Right lobe of liver (tissue), 6 donors: ENCODE results near the gene THADA. TPM values are rescaled to one million over a fixed set of nuclear protein-coding genes. Genes with fewer than 3 reads are reported as not detected.
"Not testable (repeated sequence)": the region's sequence is repeated elsewhere in the genome, so short reads cannot be mapped to it uniquely, and the experiment has no call there.

ENCODE experiments used
- ATAC-seq, 4 donors: fragments of 200-7000 bp; cut with Tn5 transposase; one replicate each; pipeline ENCODE4 v1.9.1; 2020; ENCODE audit warnings: mild to moderate bottlenecking in 4 of 4, moderate library complexity in 4 of 4
- DNase-seq, 3 donors: peaks; one replicate each; pipeline ENCODE4 v3.0.0-alpha.2; 2020
- H3K27ac ChIP-seq, 3 donors: fragments of 200-600 bp; one replicate each; pipeline ENCODE4 v1.8.0; 2022
- H3K27me3 ChIP-seq, 2 donors: fragments of 200-600 bp; one replicate each; pipeline ENCODE4 v1.8.0; 2022
- H3K36me3 ChIP-seq, 4 donors: fragments of 200-600 bp; sonication (generic) in 1 of 4; one replicate each; pipeline versions ENCODE4 v1.5.1 to v1.8.0; 2017 to 2022; ENCODE audit warnings: control low read depth in 1 of 4
- H3K4me1 ChIP-seq, 4 donors: fragments of 200-600 bp; sonication (generic) in 1 of 4; one replicate each; pipeline versions ENCODE4 v1.5.1 to v1.8.0; 2017 to 2022; ENCODE audit warnings: control low read depth in 1 of 4
- H3K4me3 ChIP-seq, 3 donors: fragments of 200-600 bp; one replicate each; pipeline ENCODE4 v1.8.0; 2022
- H3K9me3 ChIP-seq, 4 donors: fragments of 200-600 bp; sonication (generic) in 1 of 4; one replicate each; pipeline versions ENCODE4 v1.5.1 to v1.8.0; 2017 to 2022; ENCODE audit warnings: control low read depth in 1 of 4
- POLR2A ChIP-seq: fragments of 450-650 bp; IDR thresholded peaks from one replicate; pipeline ENCODE4 v1.6.1; 2017; ENCODE audit warnings: antibody characterized with exemption, mild to moderate bottlenecking
- WGBS: methylation state at CpG from one replicate; pipeline ENCODE4 v1.1.6; 2018; ENCODE audit warnings: low coverage, low lambda C conversion rate; ENCODE audit not compliant: insufficient coverage; ENCODE audit errors: missing lambda C conversion rate; 5-methylcytosine and 5-hydroxymethylcytosine counted together
- intact Hi-C, 2 donors: fragments of 100-400 bp; cut with DNase I; formaldehyde crosslinking; loops; one replicate each; pipeline versions ENCODE4 v1.11.2 to v1.14.1; 2022
- total RNA-seq, 6 experiments: library from RNA; depleted of rRNA in 2 of 6; stranded (reverse); fragments of >200 nt in 2 of 6; fragmentation: NEBNext Ultra II Directional in 3 of 6; extraction: Animal tissue kit (Norgen Biotek cat#: 25700) in 3 of 6; gene quantifications; one replicate each; pipeline versions ENCODE4 v1.1.0 to v1.2.4, GENCODE V29; 2016 to 2023
- TF ChIP-seq, protein P1 (sequence below), 4 donors: fragments of 200-600 bp in 3 of 4; fragments of 450-650 bp in 1 of 4; IDR thresholded peaks; one replicate each; pipeline versions ENCODE4 v1.5.1 to v1.8.0; 2016 to 2022; ENCODE audit warnings: antibody characterized with exemption in 4 of 4, mild to moderate bottlenecking in 2 of 4
- donor health status: DM: no; HTN: yes; CAD: no.
- donor health status: DM: no; HTN: no; CAD: no.
- donor health status: DM: no; HTN: no; CAD: no.
- donor health status: DM: no; HTN: yes; CAD: no.
- donor health status: DM: no; HTN: yes; CAD: no.

Gene THADA
- total RNA-seq, 6 experiments from 2014 or later: 12.2 to 21.6 (median 14.0) TPM

DNA sequence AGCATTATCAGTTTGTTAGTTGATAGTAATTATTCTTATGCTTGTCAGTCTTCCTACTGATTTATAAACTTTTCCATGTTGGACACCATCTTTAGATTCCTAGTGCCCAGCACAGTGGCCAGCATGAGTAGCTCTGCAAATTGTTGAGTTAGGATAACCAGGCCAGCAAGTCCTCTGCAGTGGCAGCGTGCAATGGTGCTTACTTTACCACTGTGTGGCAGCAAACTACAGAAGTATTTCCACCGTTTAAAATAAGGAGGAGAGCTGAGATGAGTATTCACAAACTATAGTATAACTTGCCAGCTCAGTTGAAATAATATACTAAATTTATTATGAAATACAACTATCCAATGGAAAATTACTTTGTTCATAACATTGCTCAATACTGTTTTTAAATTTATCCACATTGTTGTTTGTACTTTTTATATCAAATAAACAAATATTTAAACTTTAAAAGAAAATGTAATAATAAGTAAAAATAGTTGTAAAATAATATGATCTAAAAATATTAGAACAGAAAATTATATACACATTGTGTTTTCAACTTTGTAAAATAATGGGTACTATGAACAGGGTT is 9.3 kb upstream of the THADA start:
- no peaks in the 10 kb centered on the region for H3K36me3 ChIP-seq
- intact Hi-C loops: no loop called here
- ATAC-seq (peak; percentile 63 to 83 (median 71)), DNase-seq (peak in 1 of 3 donors; percentile 39)
- 10% methylated on average over 2 of the region's 2 CpGs for WGBS
- no peaks in the 10 kb centered on the region for H3K9me3 ChIP-seq
- no peak overlapping the region for H3K4me3 ChIP-seq
- H3K27ac ChIP-seq: no peak overlapping the region
- TF ChIP-seq, protein P1, sequence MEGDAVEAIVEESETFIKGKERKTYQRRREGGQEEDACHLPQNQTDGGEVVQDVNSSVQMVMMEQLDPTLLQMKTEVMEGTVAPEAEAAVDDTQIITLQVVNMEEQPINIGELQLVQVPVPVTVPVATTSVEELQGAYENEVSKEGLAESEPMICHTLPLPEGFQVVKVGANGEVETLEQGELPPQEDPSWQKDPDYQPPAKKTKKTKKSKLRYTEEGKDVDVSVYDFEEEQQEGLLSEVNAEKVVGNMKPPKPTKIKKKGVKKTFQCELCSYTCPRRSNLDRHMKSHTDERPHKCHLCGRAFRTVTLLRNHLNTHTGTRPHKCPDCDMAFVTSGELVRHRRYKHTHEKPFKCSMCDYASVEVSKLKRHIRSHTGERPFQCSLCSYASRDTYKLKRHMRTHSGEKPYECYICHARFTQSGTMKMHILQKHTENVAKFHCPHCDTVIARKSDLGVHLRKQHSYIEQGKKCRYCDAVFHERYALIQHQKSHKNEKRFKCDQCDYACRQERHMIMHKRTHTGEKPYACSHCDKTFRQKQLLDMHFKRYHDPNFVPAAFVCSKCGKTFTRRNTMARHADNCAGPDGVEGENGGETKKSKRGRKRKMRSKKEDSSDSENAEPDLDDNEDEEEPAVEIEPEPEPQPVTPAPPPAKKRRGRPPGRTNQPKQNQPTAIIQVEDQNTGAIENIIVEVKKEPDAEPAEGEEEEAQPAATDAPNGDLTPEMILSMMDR (IDR thresholded peaks at IDR 0.05): peak; percentile 24 to 55 (median 47)
- TF ChIP-seq POLR2A: no peak
- H3K27me3 ChIP-seq: no peaks in the 10 kb centered on the region
- H3K4me1 ChIP-seq: no peaks in the 10 kb centered on the region

DNA sequence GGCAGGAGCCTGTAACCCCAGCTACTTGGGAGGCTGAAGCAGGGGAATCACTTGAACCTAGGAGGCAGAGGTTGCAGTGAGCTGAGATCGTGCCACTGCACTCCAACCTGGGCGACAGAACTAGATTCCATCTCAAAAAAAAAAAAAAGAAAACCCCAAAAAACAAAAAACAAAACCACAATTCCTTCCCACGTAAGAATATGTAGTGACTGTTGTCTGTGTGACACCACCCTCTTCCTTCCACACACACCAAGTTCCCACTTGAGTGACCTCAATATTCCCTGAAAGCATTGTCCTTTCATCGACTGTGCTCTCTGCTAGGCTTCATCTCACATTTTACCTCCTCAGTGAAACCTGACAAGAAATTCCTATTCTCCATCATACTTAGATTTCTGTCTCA is 8.8 kb upstream of the THADA start:
- intact Hi-C loops: no loop called here
- H3K4me3 ChIP-seq: no peak overlapping the region
- TF ChIP-seq POLR2A: no peak
- TF ChIP-seq, protein P1 (IDR thresholded peaks at IDR 0.05): no peak
- no peaks in the 10 kb centered on the region for H3K27me3 ChIP-seq
- no peak overlapping the region for H3K27ac ChIP-seq
- H3K36me3 ChIP-seq: no peaks in the 10 kb centered on the region
- no peaks in the 10 kb centered on the region for H3K4me1 ChIP-seq
- ATAC-seq (no peak), DNase-seq (no peak)
- no peaks in the 10 kb centered on the region for H3K9me3 ChIP-seq
- WGBS: 26% methylated on average over 4 of the region's 4 CpGs

DNA sequence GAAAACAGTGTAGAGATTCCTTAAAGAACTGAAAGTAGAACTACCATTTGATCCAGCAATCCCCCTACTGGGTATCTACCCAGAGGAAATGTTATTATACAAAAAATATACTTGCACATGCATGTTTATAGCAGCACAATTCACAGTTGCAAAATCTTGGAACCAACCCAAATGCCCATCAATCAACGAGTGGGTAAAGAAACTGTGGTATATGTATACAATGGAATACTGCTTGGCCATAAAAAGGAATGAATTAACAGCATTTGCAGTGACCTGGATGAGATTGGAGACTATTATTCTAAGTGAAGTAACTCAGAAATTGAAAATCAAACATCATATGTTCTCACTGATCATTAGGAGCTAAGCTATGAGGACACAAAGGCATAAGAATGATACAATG is 4.8 kb upstream of the THADA start:
- H3K36me3 ChIP-seq, DNase-seq, H3K9me3 ChIP-seq, intact Hi-C loops, H3K4me1 ChIP-seq, H3K27me3 ChIP-seq, H3K27ac ChIP-seq, H3K4me3 ChIP-seq, ATAC-seq: not testable (repeated sequence)
- 7% methylated on average over 1 of the region's 1 CpG for WGBS

DNA sequence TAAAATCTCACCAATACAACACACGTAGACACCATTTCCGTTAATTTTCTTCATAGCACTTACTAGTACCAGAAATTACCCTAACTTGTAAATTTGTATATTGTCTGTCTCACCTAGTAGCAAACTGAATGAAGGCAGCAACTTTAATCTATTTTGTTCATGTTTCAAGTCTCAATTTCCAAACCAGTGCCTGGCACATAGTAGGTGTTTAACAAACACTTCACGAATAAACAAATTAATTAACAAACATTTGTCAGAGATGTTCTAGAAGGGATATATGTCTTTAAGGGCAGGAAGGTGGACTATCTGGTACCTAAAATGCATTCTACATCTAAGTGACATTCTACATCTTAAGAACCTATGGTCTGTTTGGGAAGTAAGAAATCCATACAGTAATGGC is 963 bp downstream of the THADA start:
- Histone ChIP-seq H3K27me3 (no peaks in the 10 kb centered on the region), H3K9me3 (no peaks in the 10 kb centered on the region), H3K36me3 (peaks cover 0 to 14% (median 0%) of the 10 kb centered on the region in 4 donors), H3K4me1 (peaks cover 0 to 11% (median 3%) of the 10 kb centered on the region in 4 donors), H3K27ac (no peak overlapping the region), H3K4me3 (peak overlapping the region; percentile 76 to 94 (median 78))
- intact Hi-C loops: no loop called here
- TF ChIP-seq, protein P1 (IDR thresholded peaks at IDR 0.05): no peak
- DNase-seq (no peak), ATAC-seq (no peak)
- WGBS: 88% methylated on average over 3 of the region's 3 CpGs

DNA sequence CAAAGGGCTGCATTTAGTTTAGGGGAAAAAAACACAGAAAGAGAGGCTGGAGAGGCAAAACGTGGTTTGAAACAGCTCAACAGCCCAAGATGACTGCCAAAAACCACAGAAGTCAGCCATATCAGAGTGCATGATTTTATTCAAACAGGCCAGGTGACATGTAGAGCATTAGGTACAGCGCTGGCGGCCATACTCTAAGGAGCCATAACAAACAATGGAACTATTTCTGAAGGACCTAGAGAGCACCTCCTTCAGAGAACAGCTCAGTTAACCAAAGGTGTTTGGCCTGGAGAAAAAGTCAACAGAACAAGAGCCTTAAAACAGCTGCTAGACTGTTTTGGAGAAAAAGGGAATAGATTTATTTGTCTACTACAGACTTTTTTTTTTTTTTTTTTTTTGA is 2.6 kb downstream of the THADA start:
- peaks cover 0 to 11% (median 3%) of the 10 kb centered on the region in 4 donors for H3K4me1 ChIP-seq
- WGBS: 90% methylated on average over 3 of the region's 3 CpGs
- H3K27ac ChIP-seq: no peak overlapping the region
- intact Hi-C loops: no loop called here
- no peaks in the 10 kb centered on the region for H3K27me3 ChIP-seq
- TF ChIP-seq, protein P1 (IDR thresholded peaks at IDR 0.05): no peak
- TF ChIP-seq POLR2A: no peak
- DNase-seq (no peak), ATAC-seq (no peak)
- peaks cover 0 to 18% (median 2%) of the 10 kb centered on the region in 4 donors for H3K36me3 ChIP-seq
- H3K4me3 ChIP-seq: no peak overlapping the region
- no peaks in the 10 kb centered on the region for H3K9me3 ChIP-seq
